CD4-positive, alpha-beta T cell treated with Interferon gamma for 1 hour (primary cell): ENCODE measurements around the gene SCRG1.

ENCODE experiments used
- DNase-seq: peaks from one replicate; pipeline ENCODE4 v3.0.0-alpha.2; 2020

SCRG1 gene

DNA sequence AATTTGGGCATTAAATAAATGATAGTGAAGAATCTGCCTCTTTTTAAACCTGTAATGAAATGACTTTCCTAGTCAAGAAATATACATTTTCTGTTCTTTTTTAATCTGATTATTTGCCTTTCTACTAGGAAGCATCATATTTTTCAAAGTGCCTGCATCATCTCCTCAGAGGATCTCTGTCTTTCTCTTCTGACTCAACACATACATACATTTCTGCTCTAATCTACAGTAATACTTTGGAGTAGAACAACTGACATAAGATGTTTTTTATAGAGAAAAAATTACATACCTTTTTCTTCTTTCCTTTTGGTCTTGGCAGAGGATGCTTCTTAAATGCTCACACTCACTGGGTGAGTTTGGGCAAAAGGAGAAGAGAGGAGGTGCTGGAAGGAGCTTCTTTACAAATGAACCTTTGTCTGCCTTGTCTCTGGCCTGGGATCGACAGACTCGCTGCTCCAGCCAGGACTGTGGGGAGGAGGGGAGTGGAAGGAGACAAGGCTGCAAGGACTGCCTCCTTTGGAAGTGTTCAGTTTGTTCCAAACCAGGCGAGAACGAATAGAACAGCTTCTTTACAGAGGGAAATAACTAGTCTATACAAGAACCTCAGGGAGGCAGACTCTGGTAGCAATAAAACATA, at the start of gene SCRG1:
Gene SCRG1, minus strand, starts transcription at position 338 of the 637 bp plus-strand sequence. CDS start 7,702 bp downstream, outside the sequence.
- DNase-seq: no peak

DNA sequence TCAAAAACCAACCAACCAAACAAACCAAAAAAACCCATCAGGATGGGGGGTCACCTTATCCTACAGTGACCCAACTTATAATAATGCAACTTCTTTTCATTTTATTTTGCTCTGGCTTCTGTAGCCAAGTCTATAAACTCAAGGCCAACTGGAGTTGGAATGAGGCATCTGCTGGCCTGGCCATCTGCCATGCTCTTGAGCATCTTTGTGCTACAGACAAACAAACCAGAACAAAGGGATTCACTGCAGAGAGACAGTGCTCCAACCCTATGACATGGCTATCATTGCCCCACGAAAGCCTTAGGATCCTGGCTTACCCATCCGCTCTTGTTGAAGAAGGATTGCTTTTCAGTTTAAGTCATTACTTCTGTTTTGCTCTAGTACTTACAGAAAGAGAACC, 49.2 kb upstream of the SCRG1 start:
- no peak for DNase-seq

GRCh38 chr4:173446416-173446815, 47.5 kb upstream of the SCRG1 start:
- DNase-seq: no peak

DNA sequence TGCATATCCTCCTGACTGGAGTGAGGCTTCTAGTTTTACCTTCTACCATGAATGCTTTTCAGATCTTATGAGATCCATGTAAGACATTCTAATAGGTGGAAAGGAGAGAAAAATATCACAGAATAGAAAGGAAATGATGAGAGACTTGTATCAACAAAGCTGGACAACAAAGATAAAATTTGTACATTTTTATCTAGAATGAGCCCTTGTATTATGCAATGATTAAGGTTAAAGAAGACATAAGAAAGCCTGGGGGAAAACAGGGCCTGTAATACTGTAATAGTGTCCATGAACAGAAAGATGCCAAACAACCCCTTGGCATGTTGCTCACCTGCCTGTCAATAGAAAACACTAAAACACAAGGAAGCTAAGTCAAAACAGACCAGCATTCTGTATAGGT, 44.2 kb upstream of the SCRG1 start:
- DNase-seq: no peak

- DNase-seq: no peak
Measured at GRCh38 chr4:173442223-173442932, 43.5 kb upstream of the SCRG1 start.

DNA sequence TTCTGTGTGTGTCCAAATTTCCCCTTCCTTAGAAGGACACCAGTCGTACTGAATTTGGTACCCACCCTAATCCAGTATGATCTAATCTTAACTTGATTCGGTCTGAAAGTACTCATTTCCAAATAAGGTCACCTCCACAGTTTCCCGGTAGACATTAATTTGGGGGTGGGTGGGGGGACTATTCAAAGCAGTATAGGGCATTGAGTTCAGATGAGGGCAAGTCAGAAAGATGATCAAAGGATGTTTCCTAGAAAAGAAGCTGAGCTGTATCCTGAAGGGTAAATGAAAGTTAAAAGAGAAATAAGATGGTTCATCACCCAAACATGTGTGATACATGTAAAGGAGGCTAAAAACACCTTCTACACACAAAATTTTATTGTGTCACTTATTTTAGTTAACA, 42.0 kb upstream of the SCRG1 start:
- no peak for DNase-seq

DNA sequence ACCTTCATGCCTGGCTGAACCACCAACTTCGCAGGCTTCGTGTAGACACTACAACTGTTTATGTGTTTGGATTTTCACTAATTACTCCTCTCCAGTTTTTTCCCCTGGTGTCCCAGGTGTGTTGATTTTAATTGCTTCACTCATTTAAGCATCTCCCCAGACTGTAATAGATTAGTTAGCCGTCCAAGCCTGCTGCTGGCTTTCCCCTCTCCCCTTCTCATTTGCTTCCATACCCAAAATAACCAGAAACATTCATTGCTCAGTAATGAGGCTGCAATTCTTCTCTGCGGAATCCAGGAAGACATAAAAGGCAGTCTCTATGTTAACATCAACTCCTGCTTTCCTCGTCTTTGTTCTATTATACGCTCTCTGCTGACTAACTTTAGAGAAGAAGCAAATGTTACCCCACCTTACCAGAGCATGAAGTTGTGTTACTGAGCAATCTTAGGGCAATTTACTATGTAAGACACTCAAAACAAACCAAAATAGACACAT, 37.9 kb upstream of the SCRG1 start:
- no peak for DNase-seq

DNA sequence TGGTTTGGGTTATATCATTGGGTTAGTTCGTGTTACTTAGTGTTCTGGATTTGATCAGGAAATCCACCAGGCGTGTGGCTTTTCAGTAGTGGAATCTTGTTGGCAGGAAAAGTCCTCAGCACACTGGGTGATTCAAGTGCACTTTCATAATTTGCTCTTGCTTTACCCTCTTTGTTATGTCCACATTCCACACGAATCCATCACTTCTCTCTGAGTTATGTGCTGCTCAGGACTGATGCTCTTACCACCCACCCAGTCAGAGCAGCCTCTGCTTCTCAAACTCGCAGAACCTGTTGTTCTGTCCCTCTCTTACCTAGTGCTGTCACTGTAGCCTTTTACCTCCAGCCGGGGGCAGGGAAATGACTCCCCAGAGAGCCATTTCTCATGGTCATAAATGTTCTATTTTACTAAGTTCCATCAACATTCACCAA, 37.2 kb upstream of the SCRG1 start:
- DNase-seq: no peak

GRCh38 chr4:173434231-173434630, 35.3 kb upstream of the SCRG1 start:
- DNase-seq: no peak

- DNase-seq: no peak
Measured at GRCh38 chr4:173433447-173433846, 34.5 kb upstream of the SCRG1 start.

DNA sequence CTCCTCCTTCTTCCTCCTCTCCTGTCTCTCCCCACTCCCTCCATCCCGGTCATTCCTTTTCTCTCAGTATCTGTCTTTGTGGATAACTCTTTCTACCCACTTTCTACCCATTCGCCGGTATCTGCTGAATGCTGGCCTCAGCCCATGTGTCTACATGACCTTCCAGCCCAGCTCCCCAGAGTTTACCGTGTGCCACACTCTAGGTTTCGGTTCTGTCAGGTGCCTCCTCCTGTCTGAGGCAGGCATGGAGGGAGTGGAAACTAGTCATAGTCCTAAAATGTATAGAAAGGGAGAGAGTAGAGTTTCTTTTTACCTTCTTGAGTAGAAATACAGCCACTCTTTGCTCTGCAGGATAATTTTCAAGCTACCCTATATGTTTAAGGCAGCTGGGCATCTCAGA, 33.5 kb upstream of the SCRG1 start:
- no peak for DNase-seq

- DNase-seq: no peak
Measured at GRCh38 chr4:173426064-173426463, 27.1 kb upstream of the SCRG1 start.

GRCh38 chr4:173424899-173425805, 26.2 kb upstream of the SCRG1 start:
- no peak for DNase-seq

DNA sequence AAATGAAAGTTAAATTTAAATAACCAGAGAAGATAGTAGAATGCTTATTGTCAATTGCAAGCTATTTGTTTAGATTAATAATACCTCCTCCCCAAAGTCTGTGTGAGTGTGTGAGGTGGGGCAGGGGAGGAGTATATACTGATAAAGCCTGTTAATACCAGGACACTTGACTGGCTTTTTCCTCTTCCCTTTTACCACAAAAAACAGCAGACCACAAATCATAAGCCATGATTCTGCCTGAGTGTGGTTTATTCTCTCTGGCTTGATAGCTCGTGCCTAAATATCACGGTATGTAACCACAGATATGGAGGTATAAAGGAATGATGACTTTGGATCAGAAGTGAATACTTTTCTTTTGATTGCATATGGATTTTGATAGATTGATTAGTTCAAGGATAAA, 21.9 kb upstream of the SCRG1 start:
- DNase-seq: no peak

- no peak for DNase-seq
Measured at GRCh38 chr4:173420324-173420752, 21.4 kb upstream of the SCRG1 start.

- peak; percentile 1 for DNase-seq
Measured at GRCh38 chr4:173418639-173419038, 19.7 kb upstream of the SCRG1 start.

GRCh38 chr4:173417833-173418232, 18.9 kb upstream of the SCRG1 start:
- DNase-seq: no peak

DNA sequence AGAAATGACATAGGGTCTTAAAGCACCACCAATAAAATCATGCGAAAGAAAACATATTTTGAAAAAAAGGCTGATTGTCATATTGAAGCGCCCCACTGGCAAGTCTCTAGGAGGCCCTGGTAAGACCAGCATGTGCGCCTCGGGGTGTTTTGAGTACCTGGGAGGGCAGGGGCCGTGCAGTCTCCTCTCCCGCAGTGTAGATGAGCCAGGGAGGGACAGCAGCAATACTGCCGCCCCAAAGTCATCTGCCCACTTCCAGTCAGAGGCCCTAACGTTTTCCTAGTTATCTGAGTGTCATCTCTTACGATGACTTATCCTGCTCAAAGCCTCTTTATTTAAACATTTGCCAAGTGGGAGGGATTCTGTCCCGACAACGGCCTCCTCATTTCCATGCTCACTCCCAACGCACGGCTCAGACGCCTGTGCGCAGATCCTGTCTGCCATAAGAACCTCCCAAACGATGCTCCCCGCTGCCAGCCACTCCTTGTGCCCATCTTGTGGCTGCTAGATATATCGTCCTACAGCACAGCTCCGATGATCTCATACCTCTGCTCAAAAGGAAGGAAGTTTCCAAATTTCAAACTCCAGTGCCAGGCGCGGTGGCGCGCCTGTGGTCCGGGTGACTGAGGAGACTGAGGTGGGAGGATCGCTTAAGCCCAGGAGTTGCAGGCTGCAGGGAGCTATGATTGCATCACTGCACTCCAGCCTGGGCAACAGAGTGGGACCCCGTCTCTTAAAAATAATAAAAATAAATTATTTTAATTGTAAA, 17.2 kb upstream of the SCRG1 start:
- peak; percentile 66 for DNase-seq

- DNase-seq: no peak
Measured at GRCh38 chr4:173415092-173415491, 16.2 kb upstream of the SCRG1 start.

DNA sequence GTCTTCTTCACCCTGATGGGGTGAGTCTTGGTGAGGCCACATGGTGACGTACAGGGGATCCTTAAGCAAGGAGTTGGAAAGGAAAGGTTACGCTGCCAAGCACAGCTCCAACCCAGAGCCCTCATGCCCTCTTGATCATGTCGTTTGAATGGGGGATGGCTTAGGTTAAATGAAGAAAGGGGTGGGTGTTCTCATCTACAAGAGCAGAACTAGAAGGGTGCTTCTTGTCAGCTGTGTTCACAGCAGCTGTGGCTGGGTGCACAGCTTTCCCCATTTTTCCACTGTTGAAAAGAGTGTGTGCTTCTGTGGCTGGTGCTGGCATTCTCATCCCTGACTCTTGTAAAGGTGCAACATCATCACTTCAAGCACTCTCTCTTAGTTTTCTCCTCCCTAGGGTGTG, 15.5 kb upstream of the SCRG1 start:
- no peak for DNase-seq

DNA sequence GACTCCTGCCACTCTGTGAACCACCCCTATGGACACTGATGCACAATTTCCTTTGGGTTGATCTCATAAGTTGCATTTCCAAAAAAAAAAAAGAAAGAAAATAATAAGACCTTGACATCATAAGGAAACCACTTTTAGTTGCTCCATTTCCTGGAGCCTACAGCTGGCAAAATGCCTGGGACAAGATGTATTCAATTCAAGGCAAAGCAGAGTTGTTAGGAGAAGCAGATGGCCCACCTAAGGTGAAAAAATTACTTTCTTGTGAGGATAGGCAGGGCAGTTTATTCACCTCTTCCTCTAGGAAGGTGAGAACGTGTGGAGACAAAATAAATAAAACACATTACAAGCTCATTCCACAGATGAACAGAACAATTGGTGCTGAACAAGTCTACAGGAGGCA, 14.1 kb upstream of the SCRG1 start:
- DNase-seq: no peak

GRCh38 chr4:173411106-173411693, 12.3 kb upstream of the SCRG1 start:
- no peak for DNase-seq
